GM18498 (cell line): Measurements from ENCODE around the gene GPR137.

Experiments used
- ATAC-seq: cut with Tn5 transposase; IDR thresholded peaks from one replicate; pipeline ENCODE4 v1.9.1; 2021; ENCODE audit warnings: mild to moderate bottlenecking, moderate library complexity; ENCODE audit not compliant: unreplicated experiment

Gene GPR137

GRCh38 chr11:64284048-64284961 is 1.3 kb upstream of the GPR137 start, which contains the start of gene BAD:
TSS of gene BAD (minus strand) at chr11:64284665. CDS start at chr11:64284368, 297 bp downstream.
- peak; percentile 67 for ATAC-seq

- ATAC-seq: no peak
These were observed 495 bp downstream of the GPR137 start for GRCh38 chr11:64285885-64286800.

GRCh38 chr11:64286801-64287159 is 1.1 kb downstream of the GPR137 start:
- ATAC-seq: no peak

GRCh38 chr11:64287676-64288352 is 2.2 kb downstream of the GPR137 start:
- ATAC-seq: no peak

GRCh38 chr11:64288353-64288750 is 2.7 kb downstream of the GPR137 start:
- ATAC-seq: no peak

- ATAC-seq: no peak
These were observed 3.4 kb downstream of the GPR137 start for GRCh38 chr11:64289002-64289564.

GRCh38 chr11:64290352-64291261 is 5.0 kb downstream of the GPR137 start:
- ATAC-seq: no peak

GRCh38 chr11:64291262-64291751 is 5.7 kb downstream of the GPR137 start, which contains the start of gene KCNK4:
TSS of gene KCNK4 (plus strand) at chr11:64291302. CDS start at chr11:64293019, 1,717 bp downstream.
- no peak for ATAC-seq

GRCh38 chr11:64291752-64292459 is 6.3 kb downstream of the GPR137 start:
- ATAC-seq: no peak

- no peak for ATAC-seq
These were observed 7.0 kb downstream of the GPR137 start for GRCh38 chr11:64292460-64293254.

GRCh38 chr11:64294774-64295173 is 9.1 kb downstream of the GPR137 start:
- no peak for ATAC-seq

- ATAC-seq: no peak
These were observed 10.1 kb downstream of the GPR137 start for GRCh38 chr11:64295760-64296159.

GRCh38 chr11:64296236-64296635 is 10.6 kb downstream of the GPR137 start:
- no peak for ATAC-seq

GRCh38 chr11:64296830-64297698 is 11.4 kb downstream of the GPR137 start:
- no peak for ATAC-seq

- ATAC-seq: no peak
These were observed 12.2 kb downstream of the GPR137 start for GRCh38 chr11:64297699-64298358.
